Thoracic aorta (tissue), 2 donors: Measurements from ENCODE around the gene MARS1. TPM values are rescaled to one million over a fixed set of nuclear protein-coding genes. Genes with fewer than 3 reads are reported as not detected.

ENCODE experiments used
- ATAC-seq: fragments of 150-250 bp; one replicate; pipeline ENCODE4 v1.8.0; 2017; ENCODE audit warnings: low read depth; ENCODE audit not compliant: insufficient number of reproducible peaks, low FRiP score
- DNase-seq: peaks from one replicate; pipeline ENCODE4 v3.0.0-alpha.2; 2020; ENCODE audit warnings: low spot score
- H3K27ac ChIP-seq, 2 donors: fragments of 200-600 bp; sonication (generic); 1 replicate in 1 of 2; 2 replicates in 1 of 2; pipeline ENCODE4 v1.5.1; 2016; ENCODE audit warnings: mild to moderate bottlenecking in 2 of 2, moderate library complexity in 2 of 2
- H3K27me3 ChIP-seq: fragments of 200-600 bp; sonication (generic); replicated peaks from 2 replicates; pipeline ENCODE4 v1.6.0; 2016; ENCODE audit warnings: mild to moderate bottlenecking; ENCODE audit not compliant: insufficient read depth
- H3K36me3 ChIP-seq: fragments of 200-600 bp; sonication (generic); one replicate; pipeline ENCODE4 v1.5.1; 2016
- H3K4me1 ChIP-seq, 2 donors: fragments of 200-600 bp; sonication (generic); 1 replicate in 1 of 2; 2 replicates in 1 of 2; pipeline versions ENCODE4 v1.5.1 to v1.6.0; 2016; ENCODE audit warnings: low read depth in 2 of 2, mild to moderate bottlenecking in 1 of 2; ENCODE audit not compliant: control insufficient read depth in 1 of 2
- H3K4me3 ChIP-seq: fragments of 200-600 bp; sonication (generic); 2 replicates; pipeline ENCODE4 v1.5.1; 2016; ENCODE audit warnings: mild to moderate bottlenecking
- H3K9me3 ChIP-seq: fragments of 200-600 bp; sonication (generic); 2 replicates; pipeline ENCODE4 v1.5.1; 2016
- total RNA-seq, 2 donors: library from RNA; depleted of rRNA; stranded (reverse); fragments of >200 nt; gene quantifications; one replicate each; pipeline versions ENCODE4 v1.1.0 to v1.2.3, GENCODE V29; 2016
- TF ChIP-seq, protein P1 (sequence below): fragments of 200-600 bp; sonication (generic); IDR thresholded peaks from one replicate; pipeline ENCODE4 v1.5.1; 2019; ENCODE audit warnings: antibody characterized with exemption

MARS1 gene
- total RNA-seq, 2 donors from 2014 or later = 58.8 to 104 TPM

DNA sequence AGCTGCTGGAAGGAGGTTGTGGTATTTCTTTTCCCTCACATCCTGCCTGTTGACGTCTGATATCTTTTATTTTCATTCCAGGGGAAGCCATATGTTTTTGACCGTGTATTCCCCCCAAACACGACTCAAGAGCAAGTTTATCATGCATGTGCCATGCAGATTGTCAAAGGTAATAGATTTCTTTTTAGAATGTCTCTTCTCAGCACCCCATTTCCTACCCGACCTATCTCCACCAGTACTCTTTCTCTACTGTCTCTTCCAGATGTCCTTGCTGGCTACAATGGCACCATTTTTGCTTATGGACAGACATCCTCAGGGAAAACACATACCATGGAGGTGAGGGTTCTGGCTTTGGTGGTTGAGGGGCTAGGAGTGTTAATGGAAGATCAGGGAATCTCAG, 75.5 kb downstream of the MARS1 start:
- DNase-seq = no peak

DNA sequence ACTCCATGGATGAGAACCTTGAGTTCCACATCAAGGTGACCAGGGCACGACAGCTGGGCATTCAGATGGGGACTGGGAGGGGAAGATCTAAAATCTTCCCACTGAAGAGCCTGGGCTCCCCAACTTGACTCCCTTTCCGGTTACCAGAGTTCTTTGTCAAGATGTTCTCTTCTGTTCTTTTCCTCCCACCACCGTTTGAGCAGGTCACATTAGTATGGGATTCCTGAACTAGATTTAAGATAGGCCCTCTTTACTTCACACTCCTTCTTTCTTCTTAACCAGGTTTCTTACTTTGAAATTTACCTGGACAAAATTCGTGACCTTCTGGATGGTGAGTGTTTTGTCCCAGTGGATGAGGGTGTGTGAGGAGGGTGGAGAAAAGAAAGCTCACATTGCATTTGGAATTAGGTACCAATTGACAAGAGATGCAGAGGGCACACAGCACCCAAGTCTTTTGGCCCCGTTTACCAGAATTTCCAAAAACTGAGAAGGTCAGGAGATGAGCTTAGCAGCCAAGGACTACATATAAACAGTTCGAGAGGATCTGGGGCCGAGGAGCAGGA, 76.4 kb downstream of the MARS1 start:
- Histone ChIP-seq H3K9me3 (no peaks in the 10 kb centered on the region), H3K27ac (no peak overlapping the region), H3K36me3 (no peaks in the 10 kb centered on the region), H3K4me1 (no peaks in the 10 kb centered on the region), H3K4me3 (no peak overlapping the region), H3K27me3 (no peaks in the 10 kb centered on the region)
- TF ChIP-seq, protein P1, sequence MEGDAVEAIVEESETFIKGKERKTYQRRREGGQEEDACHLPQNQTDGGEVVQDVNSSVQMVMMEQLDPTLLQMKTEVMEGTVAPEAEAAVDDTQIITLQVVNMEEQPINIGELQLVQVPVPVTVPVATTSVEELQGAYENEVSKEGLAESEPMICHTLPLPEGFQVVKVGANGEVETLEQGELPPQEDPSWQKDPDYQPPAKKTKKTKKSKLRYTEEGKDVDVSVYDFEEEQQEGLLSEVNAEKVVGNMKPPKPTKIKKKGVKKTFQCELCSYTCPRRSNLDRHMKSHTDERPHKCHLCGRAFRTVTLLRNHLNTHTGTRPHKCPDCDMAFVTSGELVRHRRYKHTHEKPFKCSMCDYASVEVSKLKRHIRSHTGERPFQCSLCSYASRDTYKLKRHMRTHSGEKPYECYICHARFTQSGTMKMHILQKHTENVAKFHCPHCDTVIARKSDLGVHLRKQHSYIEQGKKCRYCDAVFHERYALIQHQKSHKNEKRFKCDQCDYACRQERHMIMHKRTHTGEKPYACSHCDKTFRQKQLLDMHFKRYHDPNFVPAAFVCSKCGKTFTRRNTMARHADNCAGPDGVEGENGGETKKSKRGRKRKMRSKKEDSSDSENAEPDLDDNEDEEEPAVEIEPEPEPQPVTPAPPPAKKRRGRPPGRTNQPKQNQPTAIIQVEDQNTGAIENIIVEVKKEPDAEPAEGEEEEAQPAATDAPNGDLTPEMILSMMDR = no peak
- no peak for ATAC-seq
- no peak for DNase-seq

More for the DNA sequence above, 75.5 kb downstream of the MARS1 start:
- H3K27ac ChIP-seq = no peak overlapping the region
- TF ChIP-seq, protein P1 = no peak
- H3K36me3 ChIP-seq = no peaks in the 10 kb centered on the region
- H3K4me1 ChIP-seq = no peaks in the 10 kb centered on the region
- H3K9me3 ChIP-seq = no peaks in the 10 kb centered on the region
- no peak for ATAC-seq
- H3K27me3 ChIP-seq = no peaks in the 10 kb centered on the region
- no peak overlapping the region for H3K4me3 ChIP-seq

Other genes with a start within 250 kb of the MARS1 start
- gene STAC3, start 236.9 kb upstream of the MARS1 start, total RNA-seq = under 1 TPM; 0.27 to 0.56 TPM
- gene R3HDM2, start 57.0 kb upstream of the MARS1 start, total RNA-seq = 10 to 100 TPM; 26.5 to 62.4 TPM
- gene INHBC, start 53.3 kb upstream of the MARS1 start, total RNA-seq = not detected
- gene INHBE, start 32.8 kb upstream of the MARS1 start, total RNA-seq = not detected
- 10 to 100 TPM in 1 of 2 donors, 1 to 10 TPM in 1; 1.7 to 13.0 TPM for gene GLI1, start 28.3 kb upstream of the MARS1 start, total RNA-seq
- 10 to 100 TPM; 32.0 to 32.5 TPM for gene ARHGAP9, start 8.2 kb upstream of the MARS1 start, total RNA-seq
- gene DDIT3, start 32.4 kb downstream of the MARS1 start, total RNA-seq = 10 to 100 TPM; 35.5 to 39.6 TPM
- gene MBD6, start 34.8 kb downstream of the MARS1 start, total RNA-seq = 10 to 100 TPM; 39.2 to 54.3 TPM
- 100 to 1,000 TPM; 101 to 153 TPM for gene DCTN2, start 59.1 kb downstream of the MARS1 start, total RNA-seq
- gene KIF5A, start 62.0 kb downstream of the MARS1 start, total RNA-seq = 1 to 10 TPM in 1 of 2 donors, under 1 TPM in 1; 0.81 to 2.7 TPM
- 10 to 100 TPM; 33.4 to 39.9 TPM for gene PIP4K2C, start 103.1 kb downstream of the MARS1 start, total RNA-seq
- 10 to 100 TPM; 37.9 to 55.1 TPM for gene DTX3, start 116.8 kb downstream of the MARS1 start, total RNA-seq
- 10 to 100 TPM; 73.8 to 77.0 TPM for gene ARHGEF25, start 123.4 kb downstream of the MARS1 start, total RNA-seq
- 10 to 100 TPM in 1 of 2 donors, 1 to 10 TPM in 1; 4.0 to 11.0 TPM for gene B4GALNT1, start 145.1 kb downstream of the MARS1 start, total RNA-seq
- gene OS9, start 206.1 kb downstream of the MARS1 start, total RNA-seq = 100 to 1,000 TPM; 253 to 381 TPM